ENCODE results near the gene BDH1.

GRCh38 chr3:197545571-197545970 lies 10.2 kb downstream of the BDH1 start:
- TF ChIP-seq, protein P1, sequence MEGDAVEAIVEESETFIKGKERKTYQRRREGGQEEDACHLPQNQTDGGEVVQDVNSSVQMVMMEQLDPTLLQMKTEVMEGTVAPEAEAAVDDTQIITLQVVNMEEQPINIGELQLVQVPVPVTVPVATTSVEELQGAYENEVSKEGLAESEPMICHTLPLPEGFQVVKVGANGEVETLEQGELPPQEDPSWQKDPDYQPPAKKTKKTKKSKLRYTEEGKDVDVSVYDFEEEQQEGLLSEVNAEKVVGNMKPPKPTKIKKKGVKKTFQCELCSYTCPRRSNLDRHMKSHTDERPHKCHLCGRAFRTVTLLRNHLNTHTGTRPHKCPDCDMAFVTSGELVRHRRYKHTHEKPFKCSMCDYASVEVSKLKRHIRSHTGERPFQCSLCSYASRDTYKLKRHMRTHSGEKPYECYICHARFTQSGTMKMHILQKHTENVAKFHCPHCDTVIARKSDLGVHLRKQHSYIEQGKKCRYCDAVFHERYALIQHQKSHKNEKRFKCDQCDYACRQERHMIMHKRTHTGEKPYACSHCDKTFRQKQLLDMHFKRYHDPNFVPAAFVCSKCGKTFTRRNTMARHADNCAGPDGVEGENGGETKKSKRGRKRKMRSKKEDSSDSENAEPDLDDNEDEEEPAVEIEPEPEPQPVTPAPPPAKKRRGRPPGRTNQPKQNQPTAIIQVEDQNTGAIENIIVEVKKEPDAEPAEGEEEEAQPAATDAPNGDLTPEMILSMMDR (IDR thresholded peaks at IDR 0.05; ENCODE audit: poor library complexity) = no peak
- no peak for TF ChIP-seq EZH2phosphoT487 (IDR thresholded peaks at IDR 0.05; ENCODE audit: low read depth, severe bottlenecking, unreplicated experiment)

Data from hepatocyte (in vitro differentiated cells).